NCI-H526 (cell line): ENCODE measurements around the gene ZCCHC2.

Source experiments
- DNase-seq, 2 experiments: peaks; one replicate each; lab custom pipeline; 2025; lab: John Stamatoyannopoulos, UW

The ZCCHC2 gene

DNA sequence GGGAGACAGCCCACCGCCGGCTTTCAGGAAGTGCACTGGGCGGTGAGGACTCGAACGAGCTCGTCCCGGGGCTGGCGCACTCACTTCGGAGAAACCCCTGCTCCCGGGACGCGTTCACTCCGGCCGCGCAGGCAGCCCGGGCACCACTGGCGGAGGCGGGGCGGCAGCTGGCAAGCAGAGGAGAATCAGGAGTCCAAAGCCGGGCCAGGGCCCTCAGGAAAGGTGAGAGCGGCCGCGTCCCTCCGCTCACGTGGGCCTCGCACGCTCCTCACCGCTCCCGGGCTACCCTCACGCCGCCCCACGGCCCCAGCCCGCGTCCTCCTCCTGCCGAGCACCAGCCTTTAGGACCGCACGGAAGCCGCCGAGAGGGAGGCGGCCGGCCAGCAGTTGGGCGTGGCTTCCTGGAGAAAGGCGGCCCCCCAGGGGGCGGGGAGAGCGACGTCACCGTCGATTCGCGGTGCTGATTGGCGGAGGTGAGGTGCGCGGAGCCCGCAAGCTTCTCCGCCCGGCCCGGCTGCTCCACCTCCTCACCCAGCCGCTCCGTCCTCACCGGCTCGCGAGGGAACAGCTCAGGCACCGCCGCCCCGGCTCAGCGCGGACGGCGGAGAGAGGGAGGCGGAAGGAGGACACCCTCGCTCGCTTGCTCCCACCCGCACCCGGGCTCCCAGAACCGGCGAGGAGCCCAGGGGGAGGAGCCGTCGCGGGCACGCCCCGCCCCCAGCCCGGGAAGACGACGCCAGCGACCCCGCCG, at the start of gene ZCCHC2:
Gene ZCCHC2 (plus strand): TSS at position 522 of the 751 bp plus-strand sequence. CDS start 400 bp downstream, outside the sequence.
- DNase-seq: peak; percentile 94 to 98

- no peak for DNase-seq
Measured at GRCh38 chr18:62479574-62479973, 43.3 kb upstream of the ZCCHC2 start.

DNA sequence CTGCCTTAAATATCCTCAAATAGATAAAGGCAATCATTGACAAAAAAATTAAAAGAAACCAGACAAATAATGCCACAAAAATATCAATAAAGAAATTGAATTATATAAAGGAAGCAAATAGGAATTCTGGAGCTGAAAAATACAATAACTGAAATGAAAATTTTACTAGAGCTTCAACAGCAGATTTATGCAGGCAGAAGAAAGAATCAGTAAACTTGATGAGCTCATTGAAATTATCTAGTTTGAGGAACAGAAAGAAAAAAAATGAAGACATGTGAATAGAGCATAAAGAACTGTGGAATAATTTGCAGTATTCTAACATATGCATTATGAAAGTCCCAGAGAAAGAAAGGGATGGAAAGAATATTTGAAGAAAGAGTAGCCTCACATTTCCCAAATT, 41.9 kb upstream of the ZCCHC2 start:
- DNase-seq: no peak

GRCh38 chr18:62484941-62485340, 37.9 kb upstream of the ZCCHC2 start:
- no peak for DNase-seq

GRCh38 chr18:62485684-62486083, 37.1 kb upstream of the ZCCHC2 start:
- no peak for DNase-seq

- DNase-seq: peak; percentile 6 to 15
Measured at GRCh38 chr18:62486290-62486964, 36.4 kb upstream of the ZCCHC2 start.

GRCh38 chr18:62487161-62487560, 35.7 kb upstream of the ZCCHC2 start:
- DNase-seq: no peak

DNA sequence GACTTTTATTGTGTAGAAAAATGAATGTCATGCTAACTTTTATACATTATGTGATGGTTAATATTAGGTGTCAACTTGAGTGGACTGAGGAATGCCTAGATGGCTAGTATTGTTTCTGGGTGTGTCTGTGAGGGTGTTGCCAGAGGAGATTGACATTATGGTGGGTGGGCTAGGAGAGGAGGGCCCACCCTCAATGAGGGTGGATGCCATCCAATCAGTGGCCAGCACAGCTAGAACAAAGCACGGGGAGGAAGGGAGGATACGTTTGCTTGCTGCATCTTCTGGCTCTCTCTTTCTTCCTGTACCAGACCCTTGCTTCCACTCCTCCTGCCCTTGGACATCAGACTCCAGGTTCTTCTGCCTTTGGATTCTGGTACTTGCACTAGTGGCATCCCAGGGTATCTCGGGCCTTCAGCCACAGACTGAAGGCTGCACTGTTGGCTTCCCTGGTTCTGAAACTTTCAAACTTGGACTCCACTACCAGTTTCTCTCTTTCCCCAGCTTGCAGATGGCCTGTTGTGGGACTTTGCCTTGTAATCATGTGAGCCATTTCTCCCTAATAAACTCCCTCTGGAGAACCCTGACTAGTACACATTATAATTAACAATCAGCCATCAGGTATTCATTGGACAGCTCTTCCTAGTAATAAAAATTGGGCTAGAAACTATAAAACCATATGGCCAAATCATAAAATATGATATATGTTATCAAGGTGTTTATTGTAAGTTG, 31.7 kb upstream of the ZCCHC2 start:
- DNase-seq: no peak

- DNase-seq: no peak
Measured at GRCh38 chr18:62493033-62493862, 29.6 kb upstream of the ZCCHC2 start.

GRCh38 chr18:62494764-62495163, 28.1 kb upstream of the ZCCHC2 start:
- DNase-seq: no peak

DNA sequence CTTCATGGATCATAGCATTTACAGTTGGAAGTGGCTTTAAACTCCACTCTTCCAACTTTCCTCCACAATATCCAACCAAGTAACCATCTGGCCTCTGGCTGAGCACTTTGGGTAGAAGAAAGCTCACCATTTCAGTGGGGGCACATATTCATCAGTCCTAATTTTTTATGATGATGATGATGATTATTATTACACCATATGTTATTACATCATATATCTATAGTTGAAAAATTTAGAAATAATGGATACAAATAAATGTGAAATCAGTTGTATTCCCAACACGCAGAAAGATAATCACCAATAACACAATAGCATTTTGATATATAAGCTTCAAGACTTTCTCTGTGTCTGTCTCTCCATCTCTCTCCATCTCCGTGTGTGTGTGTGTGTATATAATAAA, 26.6 kb upstream of the ZCCHC2 start:
- DNase-seq: no peak

GRCh38 chr18:62497190-62497772, 25.5 kb upstream of the ZCCHC2 start:
- no peak for DNase-seq

- no peak for DNase-seq
Measured at GRCh38 chr18:62498616-62499262, 24.1 kb upstream of the ZCCHC2 start.

GRCh38 chr18:62499263-62499650, 23.6 kb upstream of the ZCCHC2 start:
- no peak for DNase-seq

DNA sequence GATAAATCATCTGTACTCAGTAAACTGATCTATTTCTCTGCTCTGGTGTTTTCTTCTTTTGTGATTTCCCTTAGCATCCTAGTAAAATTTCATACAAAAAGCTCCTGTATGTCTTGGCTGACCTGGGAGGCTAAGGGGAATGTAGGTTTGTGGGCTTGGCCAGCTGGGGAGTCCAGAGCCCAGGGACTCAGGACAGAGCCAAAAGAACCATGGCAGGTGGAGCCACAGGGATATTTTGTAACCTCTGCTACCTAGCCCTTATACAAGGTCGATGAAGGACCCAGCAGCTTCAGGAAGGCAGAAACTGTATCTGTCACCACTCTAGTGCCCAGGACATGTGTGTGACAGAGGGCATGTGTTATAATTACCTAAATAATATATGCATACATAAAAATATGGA, 22.7 kb upstream of the ZCCHC2 start:
- no peak for DNase-seq

DNA sequence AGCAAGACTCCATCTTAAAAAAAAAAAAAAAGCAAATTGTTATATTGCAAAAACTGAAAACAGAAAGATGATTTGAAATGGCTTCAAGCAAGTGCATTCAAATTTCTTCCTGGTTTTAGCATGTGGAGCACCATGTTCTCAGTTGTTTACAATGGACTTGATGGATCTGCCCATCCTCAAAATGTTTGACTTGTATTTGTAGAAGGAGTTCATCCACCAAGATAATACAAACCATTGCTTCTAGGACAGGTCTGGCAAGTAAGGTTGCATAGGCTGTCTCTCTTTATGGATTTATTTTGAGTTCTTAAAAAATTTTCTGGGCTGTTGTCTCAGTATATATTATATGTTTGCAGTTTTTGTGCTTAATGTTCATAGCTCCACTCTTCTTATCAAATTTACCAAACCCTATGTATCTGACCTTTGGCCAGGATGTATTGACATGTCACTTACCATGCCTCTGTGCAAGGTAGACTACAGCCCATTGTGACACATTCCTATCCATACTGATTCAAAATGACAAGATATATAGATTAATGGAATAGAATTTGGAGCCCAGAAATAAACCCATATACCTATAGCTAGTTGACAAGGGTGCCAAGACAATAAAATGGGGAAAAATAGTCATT, 21.7 kb upstream of the ZCCHC2 start:
- DNase-seq: no peak

DNA sequence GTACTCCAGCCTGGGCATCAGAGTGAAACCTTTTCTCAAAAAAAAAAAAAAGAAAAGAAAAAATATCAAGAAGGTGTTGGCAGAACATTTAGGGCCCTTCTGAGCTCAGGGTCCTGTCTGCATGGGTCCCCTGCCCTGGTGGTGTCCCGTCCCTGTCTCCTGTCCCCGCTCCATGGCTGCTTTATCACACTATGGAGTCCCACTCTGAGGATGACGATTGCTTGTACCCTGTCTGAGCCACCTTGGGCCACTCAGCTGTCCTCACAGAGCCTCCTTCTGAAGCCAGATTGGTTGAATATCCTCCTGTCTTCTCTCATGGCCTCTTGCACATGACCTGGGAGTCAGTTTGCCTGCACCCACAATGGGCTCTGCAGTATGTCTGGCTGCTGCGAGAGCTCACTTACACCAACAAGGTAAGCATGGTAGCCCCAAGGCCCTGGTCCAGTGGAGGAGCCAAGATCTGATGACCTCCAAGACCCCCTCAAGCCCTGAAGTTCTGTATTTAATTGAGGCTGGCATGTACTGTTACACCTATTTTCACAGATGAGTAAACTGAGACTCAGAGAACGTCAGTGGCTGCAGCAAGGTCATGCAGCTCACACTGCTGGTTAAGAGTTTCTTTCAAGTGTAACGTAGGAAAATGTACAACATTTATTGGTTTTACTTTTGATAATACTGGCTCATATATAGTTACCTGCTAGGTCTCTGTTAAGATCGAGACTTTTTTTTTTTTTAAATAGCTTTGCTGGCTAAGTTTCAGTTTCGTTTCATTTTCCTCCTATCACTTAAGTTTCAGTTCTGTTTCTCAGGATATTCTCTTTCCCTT, 16.9 kb upstream of the ZCCHC2 start:
- DNase-seq: no peak

DNA sequence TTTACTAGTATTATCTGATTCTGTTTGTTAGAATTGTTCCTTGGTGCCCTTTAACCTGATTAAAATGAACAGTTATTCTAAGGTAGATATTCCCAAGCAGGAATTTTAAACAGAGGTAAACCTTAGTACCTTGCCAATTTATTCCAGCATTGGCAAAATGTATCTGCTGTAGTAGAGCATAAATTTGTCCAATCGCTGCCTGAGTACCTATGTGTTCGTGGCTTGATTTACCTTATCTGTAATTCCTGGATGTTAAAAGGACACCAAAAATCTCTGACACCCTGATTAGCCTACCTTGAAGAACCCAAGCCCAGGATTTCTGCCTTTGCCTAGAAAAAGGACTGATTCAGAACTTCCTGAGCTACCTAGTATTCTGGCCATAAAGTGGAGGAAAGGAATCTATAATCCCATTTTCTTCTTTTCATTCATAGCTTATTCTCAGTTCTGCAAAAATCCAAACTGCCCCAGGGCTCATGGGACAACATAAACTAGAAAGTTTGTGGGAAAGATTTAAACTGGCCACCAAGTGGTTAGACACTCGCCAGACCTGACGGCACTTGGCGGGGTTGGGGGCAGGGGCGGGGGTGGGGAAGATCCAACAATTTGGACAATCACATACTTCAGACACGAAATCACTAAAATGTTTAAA, 16.2 kb upstream of the ZCCHC2 start:
- DNase-seq: no peak

DNA sequence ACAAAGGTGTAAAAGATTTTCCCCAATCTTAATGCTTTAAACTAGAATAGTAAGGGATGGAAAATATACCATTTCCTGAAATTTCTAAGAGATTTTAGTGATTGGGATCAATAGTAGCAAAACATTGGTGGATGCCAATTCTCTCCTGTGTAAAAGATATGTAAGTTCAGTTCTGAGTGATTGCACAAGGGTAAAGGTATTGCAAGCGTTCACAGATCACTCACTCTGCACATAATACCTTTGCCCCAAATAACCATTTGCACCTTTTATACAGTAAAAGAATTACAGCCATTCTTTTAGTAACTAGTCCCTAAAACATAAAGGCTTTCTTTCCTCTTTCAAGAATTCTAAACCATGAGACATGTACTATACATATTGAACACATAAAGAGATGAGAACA, 13.0 kb upstream of the ZCCHC2 start:
- DNase-seq: no peak
